HG02642 (cell line): ENCODE data around the gene RELN.

Source experiments
- ATAC-seq: cut with Tn5 transposase; IDR thresholded peaks from one replicate; pipeline ENCODE4 v1.9.1; 2021; ENCODE audit warnings: mild to moderate bottlenecking; ENCODE audit not compliant: unreplicated experiment, poor library complexity

Gene RELN

DNA sequence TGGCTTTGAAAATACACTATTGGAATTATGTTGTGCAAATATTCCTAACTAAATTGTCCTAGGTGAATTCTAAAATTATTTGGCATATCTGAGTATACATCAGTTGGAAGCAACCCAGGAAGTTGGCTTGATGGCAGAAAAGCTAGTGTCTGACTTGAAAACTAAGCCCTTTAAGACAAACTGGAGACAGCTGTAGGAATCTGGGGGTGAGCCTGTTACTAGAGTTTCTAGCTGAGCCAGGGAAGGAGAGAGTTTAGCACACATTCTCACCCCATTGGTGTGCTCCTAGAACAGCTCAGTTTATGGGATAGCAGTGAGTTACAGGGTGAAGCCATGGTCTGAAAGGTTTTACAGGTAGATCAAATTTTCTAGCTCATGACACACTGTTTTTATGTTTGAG lies 333.2 kb downstream of the RELN start:
- no peak for ATAC-seq

DNA sequence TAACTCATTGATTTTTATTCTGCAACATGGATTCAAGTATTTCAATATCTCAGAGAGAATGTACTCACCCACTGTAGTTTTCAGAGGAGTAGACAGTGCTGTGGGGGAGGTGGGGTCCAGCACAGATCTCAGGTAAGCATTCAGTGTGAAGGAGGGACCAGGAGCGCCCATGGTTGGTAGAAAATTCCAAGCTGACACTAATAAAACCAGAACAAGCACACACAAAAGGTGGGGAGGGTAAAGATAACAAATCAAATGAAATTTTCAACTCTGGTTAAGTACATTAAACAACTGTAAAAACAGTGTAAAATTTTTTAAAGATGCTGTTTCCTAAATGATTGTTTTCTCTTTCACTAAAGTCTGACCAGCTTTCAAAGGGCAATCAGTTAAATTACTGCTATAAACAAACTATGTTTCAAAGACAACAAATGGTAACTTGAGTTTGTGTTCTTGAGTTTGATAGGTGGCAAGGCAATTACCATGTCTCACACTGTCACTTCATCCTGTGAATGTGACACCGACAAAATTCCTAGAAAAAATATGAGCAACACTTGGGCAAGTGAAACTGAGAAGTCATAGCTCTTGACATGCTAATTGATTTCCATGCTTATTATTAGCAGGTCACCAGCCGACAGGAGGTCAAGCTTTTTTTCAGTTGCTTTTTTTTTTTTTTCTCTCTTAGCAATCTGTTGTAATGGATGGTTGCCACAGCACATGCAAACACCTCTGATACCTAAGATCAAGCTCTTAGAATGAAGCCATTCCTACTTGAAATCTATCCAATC lies 337.7 kb downstream of the RELN start:
- ATAC-seq = no peak

DNA sequence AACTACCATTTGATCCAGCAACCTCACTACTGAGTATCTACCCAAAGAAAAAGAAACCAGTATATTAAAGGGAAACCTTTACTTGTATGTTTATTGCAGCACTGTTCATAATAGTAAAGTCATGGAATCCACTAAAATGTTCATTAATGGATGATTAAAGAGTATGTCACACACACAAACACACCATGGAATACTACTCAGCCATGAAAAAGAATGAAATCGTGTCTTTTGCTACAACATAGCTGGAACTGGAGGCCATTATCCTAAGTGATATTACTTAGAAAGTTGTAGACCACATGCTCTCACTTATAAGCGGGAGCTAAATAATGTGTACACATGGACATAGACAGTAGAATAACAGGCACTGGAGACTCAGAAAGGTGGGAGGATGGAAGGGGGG lies 340.4 kb downstream of the RELN start:
- ATAC-seq = no peak

DNA sequence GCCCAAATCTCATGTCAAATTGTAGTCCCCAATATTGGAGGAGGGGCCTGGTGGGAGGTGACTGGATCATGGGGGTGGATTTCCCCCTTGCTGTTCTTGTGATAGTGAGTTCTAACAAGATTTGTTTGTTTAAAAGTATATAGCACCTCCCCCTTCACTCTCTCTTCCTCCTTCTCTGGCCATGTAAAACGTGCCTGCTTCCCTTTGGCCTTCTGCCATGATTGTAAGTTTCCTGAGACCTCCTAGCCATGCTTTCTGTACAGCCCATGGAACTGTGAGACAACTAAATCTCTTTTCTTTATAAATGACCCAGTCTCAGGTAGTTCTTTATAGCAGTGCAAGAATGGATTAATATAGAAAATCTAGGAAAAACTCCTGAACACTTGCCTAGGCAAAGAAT lies 341.3 kb downstream of the RELN start:
- no peak for ATAC-seq

DNA sequence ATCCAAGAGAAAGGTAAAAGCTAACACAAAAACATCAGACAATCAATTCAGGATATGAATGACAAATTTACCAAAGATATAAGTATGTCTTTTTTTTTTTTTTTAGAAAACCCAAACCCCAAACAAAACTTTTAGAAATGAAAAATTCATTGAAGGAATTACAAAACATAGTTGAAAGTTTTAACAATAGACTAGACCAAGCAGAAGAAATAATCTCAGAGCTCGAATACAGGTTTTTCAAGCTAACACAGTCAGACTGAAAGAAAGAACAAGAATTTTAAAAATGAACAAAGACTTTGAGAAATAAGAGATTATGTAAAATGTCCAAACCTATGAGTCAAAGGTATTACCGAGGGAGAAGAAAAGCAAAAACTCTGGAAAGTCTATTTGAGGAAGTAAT lies 345.1 kb downstream of the RELN start:
- ATAC-seq = no peak

DNA sequence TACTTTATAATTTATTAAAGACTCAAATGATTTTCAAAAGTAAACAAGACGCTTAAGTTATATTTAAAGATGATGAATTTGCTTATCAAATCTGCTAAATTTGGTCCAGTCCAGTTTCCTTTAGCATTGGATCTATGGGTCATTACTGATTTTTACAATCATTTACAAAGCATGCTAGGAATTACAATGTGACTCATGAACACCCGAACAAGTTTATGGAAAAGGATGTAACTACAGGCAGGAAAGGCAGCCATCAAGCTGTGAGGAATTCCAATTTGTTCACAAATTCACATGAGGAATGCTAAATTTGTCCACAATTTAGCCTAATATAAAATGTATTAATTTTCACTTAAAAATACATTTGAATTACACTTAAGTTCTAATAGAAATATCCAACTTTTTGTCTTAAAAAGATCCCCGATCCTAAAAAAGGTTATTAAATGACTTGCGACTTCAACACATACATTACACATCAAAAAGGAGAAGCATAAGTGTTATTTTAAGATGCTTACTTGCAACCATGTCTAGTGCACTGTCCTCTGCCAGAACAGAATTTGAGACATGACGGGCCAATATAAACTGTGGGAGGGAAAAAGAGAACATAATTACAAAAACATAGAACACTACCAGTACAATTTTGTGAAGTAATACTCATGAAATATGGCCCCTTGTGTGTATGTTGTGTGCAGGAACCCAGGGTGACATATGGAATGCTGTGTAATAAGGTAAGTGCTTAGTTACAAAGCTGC lies 349.3 kb downstream of the RELN start:
- ATAC-seq = no peak

DNA sequence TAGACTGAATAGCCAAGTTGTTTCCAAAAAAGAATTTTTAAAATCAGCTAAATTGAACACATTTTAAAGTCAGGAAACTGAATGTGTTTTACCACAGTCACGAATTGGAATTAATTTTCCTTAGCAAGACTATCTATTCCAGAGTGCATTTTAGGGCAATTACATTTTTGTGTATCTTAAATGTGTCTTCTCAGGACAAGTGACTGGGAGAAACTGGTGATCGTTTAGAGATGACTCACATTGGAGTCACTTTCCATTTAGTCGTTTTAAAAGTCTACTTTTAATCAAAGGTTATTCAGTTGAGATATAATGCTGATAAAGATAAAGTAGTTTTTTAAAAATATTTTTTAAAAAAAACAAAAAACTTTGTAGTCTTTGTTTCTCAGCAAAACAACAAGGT lies 351.7 kb downstream of the RELN start:
- ATAC-seq = no peak

DNA sequence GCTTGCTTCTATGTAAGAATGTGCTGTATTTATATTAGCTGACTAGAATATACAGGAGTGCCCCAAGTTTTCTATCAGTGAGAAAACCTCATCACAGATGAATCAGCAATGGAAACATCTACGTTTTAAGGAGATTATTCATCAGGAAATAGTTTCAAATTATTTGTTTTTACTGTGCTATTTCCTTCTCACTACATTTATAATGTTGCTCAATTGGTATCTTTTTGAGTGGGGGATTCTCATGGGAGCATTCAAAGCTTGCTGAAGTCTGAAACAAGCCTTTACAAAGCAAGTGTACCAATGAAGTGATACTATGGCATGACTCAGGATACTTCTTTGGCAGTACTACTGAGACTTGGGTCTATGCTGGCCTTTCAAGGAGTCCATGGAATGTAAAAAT lies 352.4 kb downstream of the RELN start:
- no peak for ATAC-seq

DNA sequence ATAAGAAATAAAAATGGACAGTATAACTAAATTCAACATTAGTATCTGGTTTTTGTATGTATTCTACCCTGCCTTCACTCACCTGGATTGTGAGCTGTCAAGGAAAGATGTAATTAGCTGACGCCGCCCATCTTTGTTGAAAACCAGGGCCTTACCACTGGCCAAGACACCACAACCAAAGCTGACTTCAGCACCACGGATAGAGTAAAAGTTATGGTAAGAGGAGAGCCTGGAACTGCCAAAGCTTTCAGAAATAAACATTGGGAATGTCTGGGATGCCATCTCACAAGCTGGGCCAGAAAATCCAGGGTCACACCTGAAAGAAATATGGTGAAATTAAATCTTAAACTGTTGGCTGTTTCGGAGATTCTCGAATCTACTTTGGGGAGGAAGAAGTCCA lies 353.3 kb downstream of the RELN start:
- ATAC-seq = no peak

DNA sequence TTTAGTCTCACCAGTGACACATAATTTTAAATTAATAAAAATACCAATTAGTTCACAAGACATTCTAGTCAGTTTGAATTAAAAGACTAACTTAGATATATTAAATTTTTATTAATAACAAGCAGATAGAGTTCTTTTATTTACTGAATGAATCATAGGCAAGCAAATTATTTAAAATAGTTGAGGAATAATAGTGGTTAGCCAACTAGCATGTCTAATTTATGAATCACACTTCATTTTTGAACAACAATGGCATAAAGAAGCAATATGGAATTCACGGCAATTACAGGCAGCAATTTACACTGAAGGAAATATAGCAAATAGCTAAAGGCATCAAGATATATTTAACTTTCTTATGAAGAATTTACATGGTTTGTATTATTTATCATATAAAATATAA lies 356.5 kb downstream of the RELN start:
- ATAC-seq = no peak

DNA sequence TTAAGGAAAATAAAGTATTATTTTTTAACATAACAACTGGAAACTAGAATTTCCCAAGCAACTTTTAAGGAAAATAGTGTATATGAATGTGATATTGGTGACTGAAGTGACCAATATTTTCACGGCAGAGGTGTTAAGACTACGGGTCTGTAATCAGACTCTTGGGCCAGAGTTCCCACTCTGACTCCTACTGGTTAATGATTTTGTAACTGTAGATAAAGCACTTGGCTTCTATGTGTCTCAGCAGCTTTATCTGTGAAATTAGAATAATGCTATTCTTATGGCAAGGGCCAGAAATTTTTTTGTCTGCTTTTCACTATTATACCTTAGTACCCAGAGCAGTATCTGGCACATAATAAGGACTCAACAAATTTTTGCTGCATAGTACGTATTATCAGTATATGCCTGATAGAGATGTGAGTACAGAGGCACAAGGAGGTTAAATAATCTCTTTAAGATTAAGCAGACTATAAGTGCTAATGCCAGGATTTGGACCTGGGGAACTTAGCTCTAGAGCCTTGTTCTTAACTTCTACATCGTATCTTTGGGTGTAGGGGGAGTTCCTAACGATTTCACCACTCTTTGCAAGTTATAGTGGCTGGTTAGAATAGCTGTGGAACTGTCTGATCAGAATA lies 357.3 kb downstream of the RELN start:
- no peak for ATAC-seq

DNA sequence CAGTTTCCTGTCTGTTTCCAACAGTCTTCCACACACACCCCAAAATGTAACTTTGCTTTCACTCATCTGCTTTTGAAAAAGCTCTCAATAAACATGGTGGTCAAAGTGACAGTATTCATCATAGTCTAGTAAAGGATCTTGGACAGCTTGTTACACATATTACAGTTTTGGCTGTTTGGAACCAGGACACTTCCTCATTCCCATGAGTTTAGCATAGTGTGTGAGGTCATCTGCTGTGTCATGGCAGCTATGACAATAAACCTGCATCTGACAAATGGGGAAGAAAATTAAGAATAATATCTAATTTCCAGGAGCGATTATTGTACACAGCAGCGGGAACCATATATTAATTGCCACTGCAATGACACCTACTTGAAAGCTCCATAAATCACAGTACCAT lies 359.1 kb downstream of the RELN start:
- no peak for ATAC-seq

DNA sequence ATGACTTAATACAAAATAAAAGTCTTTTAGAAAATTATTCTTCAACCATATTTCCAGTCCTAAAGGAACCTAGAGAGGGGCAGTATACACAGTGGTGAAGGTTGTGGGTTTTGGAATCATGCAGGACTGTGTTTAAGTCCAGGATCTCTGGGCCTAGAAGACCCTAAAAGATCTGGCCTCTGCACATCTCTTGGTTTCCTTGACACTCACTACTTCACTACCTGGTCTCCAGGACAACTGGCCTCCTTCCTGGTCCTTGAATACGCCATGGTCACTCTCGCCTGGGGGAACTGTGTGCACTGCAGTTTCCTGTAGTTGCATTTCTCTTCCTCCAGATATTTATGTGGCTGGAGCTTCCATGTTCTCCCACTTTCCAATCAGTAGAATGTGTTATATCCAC lies 360.7 kb downstream of the RELN start:
- no peak for ATAC-seq

DNA sequence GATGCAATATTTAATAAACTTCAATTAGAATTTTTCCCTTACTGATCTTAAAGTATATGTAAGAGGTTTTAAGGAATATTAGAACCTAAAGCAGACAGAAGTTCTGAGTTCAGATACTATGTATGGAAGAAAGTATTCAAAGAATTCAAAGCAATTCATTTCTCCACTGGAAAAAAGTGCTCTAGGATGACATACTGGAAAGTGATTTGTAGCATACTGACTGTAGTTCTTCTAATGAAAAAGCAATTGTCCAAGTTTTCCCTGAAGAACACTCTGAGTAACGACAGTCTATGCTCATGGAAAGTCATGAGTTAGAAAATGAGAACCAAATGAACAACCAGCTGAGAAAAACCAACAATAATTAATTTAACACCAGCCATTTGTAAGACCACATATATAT lies 362.7 kb downstream of the RELN start:
- no peak for ATAC-seq

DNA sequence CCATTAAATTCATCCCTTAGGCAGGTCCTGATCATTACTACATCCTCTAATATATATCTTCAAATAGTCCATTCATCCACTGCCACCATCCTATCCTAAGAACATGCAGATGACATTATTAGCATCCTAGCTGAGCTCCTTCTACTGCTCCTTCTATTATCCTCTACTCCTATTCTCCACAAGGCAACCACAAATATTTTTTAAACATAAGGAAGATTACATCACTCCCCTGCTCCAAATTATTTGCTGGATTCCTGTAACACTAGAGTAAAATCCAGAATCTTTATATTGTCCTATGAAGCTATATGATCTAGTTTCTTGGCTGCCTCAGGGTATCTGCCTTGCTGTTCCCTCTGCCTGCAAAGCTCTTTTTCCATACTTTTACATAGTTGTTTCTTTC lies 367.2 kb downstream of the RELN start:
- no peak for ATAC-seq

DNA sequence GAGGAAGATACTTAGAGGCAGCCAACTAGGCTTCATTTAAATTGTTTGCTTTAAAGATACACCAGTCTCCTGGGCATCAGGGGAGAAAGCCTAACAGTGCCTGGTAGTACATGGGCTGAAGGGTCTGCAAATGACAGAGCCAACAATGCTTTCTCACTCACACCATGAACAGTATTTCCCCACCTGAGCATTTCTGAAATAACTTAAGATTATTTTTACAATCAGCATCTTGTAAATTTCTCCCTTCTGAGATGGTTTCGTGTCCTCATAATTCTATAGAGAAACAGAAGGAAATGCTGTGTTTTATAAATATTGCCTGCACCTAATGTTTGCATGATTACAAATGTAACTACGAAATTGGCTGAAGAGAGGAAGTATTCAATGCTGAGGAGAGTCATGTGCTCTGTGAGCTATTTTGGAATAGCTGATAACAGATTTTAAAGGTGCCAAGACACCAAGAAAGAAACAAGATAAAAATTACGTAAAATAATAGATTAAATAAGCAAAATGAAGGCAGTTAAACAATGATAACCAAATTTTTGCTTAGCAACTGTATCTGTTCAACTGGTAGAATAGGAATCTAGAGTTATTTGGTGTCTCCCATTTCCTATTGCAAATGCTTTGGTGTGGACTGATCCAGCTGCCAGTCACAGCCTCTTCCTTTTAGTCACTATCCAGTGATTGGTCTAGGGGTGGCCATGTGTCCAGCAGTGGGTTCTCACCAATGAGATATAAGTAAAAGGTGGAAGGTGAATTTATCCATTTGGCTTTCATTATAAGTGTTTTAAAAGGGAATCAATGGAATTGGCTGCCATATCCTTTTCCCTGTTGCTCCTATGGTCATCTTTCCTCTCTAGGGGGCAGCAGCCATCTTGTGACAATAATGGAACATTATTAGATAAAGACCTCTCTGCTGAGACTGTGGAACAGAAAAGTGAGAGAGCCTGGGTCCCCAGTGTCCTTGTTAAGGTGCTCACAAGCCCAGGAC lies 375.5 kb downstream of the RELN start:
- no peak for ATAC-seq

DNA sequence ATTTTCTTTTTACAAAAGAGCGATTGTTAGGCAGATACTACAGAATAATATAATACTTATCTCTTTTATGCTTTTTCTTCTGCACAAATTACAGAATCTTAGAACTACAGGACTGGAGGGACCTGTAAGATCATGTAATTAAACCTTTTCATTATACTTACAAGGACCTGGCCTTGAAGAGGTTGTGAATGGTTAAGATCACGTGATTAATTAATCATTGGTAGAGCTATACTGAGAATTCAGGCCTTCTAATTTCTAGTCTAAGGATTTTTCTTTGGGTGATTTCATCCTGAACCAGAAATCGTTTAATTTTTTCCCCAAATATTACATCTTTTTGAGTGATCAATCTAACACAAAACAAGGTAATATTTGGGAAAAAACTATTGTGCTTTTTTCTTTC lies 379.7 kb downstream of the RELN start:
- no peak for ATAC-seq

DNA sequence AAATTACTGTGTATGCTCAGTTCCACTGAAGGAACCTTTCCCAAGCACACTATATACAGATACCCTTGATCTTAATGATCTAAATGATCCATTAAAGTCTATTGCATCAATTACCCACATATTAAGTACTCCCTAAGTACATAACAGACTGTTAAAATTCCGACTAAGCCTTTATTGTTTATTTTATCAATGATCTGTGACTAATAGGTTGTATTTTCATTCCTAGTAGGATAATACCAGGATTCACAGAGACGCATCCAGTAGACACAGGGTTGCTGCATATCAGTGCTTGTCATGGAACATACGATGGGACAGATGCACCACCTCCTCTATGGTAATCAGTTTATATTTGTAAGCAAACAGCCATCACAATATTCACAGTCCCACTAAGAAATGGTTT lies 383.8 kb downstream of the RELN start:
- ATAC-seq = no peak

DNA sequence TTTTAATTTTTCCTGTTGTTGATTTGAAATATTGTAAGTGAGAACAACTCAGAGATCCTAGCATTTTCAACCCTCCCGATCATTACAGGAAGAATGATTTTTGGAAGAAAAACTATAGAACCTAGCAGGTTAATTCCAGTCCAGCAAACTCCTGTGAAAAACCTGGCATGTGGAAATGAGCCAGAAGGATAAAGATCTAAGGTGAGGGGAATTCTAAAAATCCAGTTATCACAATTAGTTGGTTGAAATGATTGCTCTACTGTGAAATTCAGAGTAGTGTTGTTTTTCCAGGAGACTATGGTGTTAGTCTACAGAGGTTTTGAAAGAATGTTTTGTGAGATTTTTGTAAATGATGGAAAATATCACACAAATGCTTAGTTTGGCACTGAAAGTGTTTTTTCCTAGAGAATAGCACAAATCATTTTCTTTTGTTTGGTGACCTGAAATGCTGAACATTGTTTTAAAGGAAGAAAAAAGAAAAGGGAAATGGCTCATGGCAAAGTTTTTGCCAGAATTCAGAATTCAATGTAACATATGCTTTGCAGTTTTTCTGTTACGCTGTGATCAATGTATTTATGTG lies 391.0 kb downstream of the RELN start:
- ATAC-seq = no peak

DNA sequence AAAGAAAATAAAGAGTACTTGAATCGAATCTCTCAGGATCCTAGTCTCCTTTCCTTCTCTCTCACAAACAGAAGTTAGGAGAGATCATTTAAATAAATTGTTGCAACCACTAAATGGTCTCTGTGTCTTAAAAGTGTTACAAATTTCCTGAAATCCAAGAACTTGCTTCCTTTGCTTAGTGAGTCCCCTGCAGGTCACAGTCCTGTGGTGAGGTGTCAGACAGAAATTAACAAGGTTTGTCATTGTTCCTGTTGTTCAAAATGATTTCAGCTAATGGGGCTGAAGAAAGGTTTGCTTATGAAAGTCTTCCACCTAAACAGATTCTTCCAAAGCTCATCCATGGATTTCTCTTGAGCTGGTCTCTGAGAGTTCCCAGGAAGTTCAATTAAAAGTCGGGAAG lies 391.9 kb downstream of the RELN start:
- ATAC-seq = no peak
